Neutrophil (primary cell): ENCODE results near the gene SLC4A11.
"Not testable (repeated sequence)": the region's sequence is repeated elsewhere in the genome, so short reads cannot be mapped to it uniquely, and the experiment has no call there.

Experiments
- H3K27ac ChIP-seq: fragments of 200-600 bp; sonication (generic); 2 replicates; pipeline ENCODE4 v1.5.1; 2016; ENCODE audit warnings: mild to moderate bottlenecking, moderate library complexity
- H3K27me3 ChIP-seq: fragments of 200-600 bp; sonication (generic); 2 replicates; pipeline ENCODE4 v1.6.0; 2016; ENCODE audit warnings: mild to moderate bottlenecking
- H3K36me3 ChIP-seq: fragments of 200-600 bp; sonication (generic); 2 replicates; pipeline ENCODE4 v1.5.1; 2017
- H3K4me1 ChIP-seq, 2 experiments: fragments of 200-600 bp in 1 of 2; sonication (generic) in 1 of 2; 1 replicate in 1 of 2; 2 replicates in 1 of 2; pipeline versions ENCODE4 v1.5.1 to v1.6.1; 2013 to 2016; ENCODE audit warnings: low read depth in 1 of 2, low read length in 1 of 2, mild to moderate bottlenecking in 1 of 2, moderate library complexity in 1 of 2; ENCODE audit not compliant: control insufficient read depth in 1 of 2, insufficient read depth in 1 of 2
- H3K4me3 ChIP-seq, 2 experiments: fragments of 200-600 bp in 1 of 2; sonication (generic) in 1 of 2; 1 replicate in 1 of 2; 2 replicates in 1 of 2; pipeline ENCODE4 v1.5.1; 2013 to 2016; ENCODE audit warnings: low read depth in 1 of 2, low read length in 1 of 2, mild to moderate bottlenecking in 1 of 2, moderate library complexity in 1 of 2
- H3K9me3 ChIP-seq: fragments of 200-600 bp; sonication (generic); 2 replicates; pipeline ENCODE4 v1.5.1; 2016
- TF ChIP-seq, protein P1 (sequence below): fragments of 200-600 bp; sonication (generic); IDR thresholded peaks from 2 replicates; pipeline ENCODE4 v1.5.1; 2016; ENCODE audit warnings: antibody characterized with exemption

Gene SLC4A11

DNA sequence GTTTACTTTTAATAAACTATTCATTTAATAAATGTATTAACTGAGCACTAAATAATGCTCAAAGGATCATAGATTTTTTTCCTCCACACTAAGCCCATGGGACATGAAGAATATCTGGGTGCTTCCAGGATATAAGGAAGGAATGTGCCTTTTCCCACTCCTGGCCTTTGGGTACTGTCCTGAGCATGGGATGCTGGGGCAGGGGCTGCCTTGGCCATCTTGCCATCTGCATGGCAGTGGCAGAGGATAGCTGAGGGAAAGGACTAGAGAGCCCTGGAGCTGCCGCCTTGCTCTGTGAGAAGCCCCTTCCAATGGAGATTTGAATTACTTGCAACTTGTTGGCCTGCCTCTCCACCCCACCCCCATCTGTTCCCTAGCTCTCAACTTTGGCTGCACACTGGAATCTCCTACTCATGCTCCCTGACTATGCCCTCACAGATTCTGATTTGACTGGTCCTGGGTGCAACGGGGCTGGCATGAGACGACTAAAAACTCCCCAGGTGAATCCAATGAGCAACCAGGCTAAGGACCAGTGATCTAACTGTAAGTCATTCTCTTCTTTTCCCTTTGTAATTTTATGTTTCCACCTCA is 50.1 kb downstream of the SLC4A11 start:
- no peaks in the 10 kb centered on the region for H3K4me1 ChIP-seq
- no peaks in the 10 kb centered on the region for H3K27me3 ChIP-seq
- peaks cover 52% of the 10 kb centered on the region for H3K36me3 ChIP-seq
- no peak overlapping the region for H3K4me3 ChIP-seq
- H3K9me3 ChIP-seq = no peaks in the 10 kb centered on the region
- TF ChIP-seq, protein P1, sequence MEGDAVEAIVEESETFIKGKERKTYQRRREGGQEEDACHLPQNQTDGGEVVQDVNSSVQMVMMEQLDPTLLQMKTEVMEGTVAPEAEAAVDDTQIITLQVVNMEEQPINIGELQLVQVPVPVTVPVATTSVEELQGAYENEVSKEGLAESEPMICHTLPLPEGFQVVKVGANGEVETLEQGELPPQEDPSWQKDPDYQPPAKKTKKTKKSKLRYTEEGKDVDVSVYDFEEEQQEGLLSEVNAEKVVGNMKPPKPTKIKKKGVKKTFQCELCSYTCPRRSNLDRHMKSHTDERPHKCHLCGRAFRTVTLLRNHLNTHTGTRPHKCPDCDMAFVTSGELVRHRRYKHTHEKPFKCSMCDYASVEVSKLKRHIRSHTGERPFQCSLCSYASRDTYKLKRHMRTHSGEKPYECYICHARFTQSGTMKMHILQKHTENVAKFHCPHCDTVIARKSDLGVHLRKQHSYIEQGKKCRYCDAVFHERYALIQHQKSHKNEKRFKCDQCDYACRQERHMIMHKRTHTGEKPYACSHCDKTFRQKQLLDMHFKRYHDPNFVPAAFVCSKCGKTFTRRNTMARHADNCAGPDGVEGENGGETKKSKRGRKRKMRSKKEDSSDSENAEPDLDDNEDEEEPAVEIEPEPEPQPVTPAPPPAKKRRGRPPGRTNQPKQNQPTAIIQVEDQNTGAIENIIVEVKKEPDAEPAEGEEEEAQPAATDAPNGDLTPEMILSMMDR = no peak
- no peak overlapping the region for H3K27ac ChIP-seq

- not testable (repeated sequence) for H3K27ac ChIP-seq, H3K4me1 ChIP-seq, H3K9me3 ChIP-seq, H3K4me3 ChIP-seq, H3K27me3 ChIP-seq
- H3K36me3 ChIP-seq = peaks cover 46% of the 10 kb centered on the region
Observed at GRCh38 chr20:3187861-3188260, 51.1 kb downstream of the SLC4A11 start.

GRCh38 chr20:3183896-3184612 is 54.9 kb downstream of the SLC4A11 start:
- no peak overlapping the region for H3K4me3 ChIP-seq
- H3K27me3 ChIP-seq = no peaks in the 10 kb centered on the region
- TF ChIP-seq, protein P1 = no peak
- no peaks in the 10 kb centered on the region for H3K9me3 ChIP-seq
- H3K4me1 ChIP-seq = no peaks in the 10 kb centered on the region
- H3K27ac ChIP-seq = no peak overlapping the region
- peaks cover 8% of the 10 kb centered on the region for H3K36me3 ChIP-seq

DNA sequence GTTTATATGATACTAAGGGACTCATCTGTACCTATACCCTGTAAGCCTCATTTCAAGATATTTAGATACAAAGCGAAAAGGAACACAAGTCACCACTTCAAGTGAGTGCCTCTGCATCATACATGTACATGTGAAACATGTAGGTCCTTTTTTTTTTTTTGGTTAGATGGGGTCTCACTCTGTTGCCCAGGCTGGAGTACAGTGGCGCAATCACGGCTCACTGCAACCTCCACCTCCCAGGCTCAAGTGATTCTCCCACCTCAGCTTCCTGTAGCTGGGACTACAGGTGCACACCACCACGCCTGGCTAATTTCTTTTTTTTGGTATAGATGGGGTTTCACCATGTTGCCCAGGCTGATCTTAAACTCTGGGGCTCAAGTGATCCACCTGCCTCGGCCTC is 56.6 kb downstream of the SLC4A11 start:
- not testable (repeated sequence) for H3K4me1 ChIP-seq, H3K36me3 ChIP-seq, H3K4me3 ChIP-seq, H3K27me3 ChIP-seq, H3K27ac ChIP-seq, H3K9me3 ChIP-seq

DNA sequence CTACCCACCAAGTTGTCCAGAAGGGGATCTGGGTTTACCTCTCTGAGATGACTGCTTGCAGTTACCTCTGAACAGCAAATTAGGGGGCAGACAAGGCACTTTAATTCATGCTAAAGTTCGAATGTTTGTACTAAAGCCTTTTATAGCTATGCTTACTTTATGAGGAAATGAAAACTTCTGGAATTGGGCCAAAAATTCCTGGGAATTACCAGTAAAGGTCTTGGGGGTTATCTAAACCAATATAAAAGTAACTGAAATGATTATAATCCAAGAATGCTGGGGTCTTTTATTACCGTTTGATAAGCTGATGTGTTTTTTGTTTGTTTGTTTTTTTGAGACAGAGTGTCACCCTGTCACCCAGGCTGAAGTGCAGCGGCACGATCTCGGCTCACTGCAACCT is 57.7 kb downstream of the SLC4A11 start:
- Histone ChIP-seq H3K27ac (no peak overlapping the region), H3K36me3 (peaks cover 5% of the 10 kb centered on the region), H3K4me3 (no peak overlapping the region), H3K4me1 (no peaks in the 10 kb centered on the region), H3K9me3 (no peaks in the 10 kb centered on the region), H3K27me3 (peaks cover 9% of the 10 kb centered on the region)
- TF ChIP-seq, protein P1 = no peak

DNA sequence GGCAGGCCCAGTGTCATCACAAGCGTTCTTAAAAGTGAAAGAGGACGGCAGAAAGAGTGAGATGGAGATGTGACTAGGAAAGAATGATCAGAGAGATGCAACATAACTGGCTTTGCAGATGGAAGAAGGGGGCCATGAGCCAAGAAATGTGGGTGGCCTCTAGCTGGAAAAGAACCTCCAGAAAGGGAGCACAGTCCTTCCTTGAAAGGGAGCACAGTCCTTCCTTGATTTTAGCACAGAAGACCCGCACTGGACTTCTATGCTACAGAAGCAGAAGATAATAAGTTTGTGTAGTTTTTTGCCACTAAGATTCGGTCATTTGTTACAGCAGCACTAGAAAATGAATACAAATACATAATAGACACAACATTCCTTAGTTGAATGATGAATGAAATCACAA is 58.7 kb downstream of the SLC4A11 start:
- Histone ChIP-seq H3K9me3 (no peaks in the 10 kb centered on the region), H3K27me3 (peaks cover 18% of the 10 kb centered on the region), H3K27ac (no peak overlapping the region), H3K4me3 (no peak overlapping the region), H3K4me1 (no peaks in the 10 kb centered on the region), H3K36me3 (peaks cover 5% of the 10 kb centered on the region)
- TF ChIP-seq, protein P1 = no peak
